Choroid plexus epithelial cell (primary cell): ENCODE results near the gene CALCB.

Source experiments
- DNase-seq: peaks from one replicate; pipeline ENCODE4 v3.0.0-alpha.2; 2010; ENCODE audit warnings: low read depth
- H3K4me3 ChIP-seq: 2 replicates; pipeline ENCODE4 v1.5.1; 2011; ENCODE audit warnings: low read depth, mild to moderate bottlenecking, control low read depth, low read length, moderate library complexity
- TF ChIP-seq, protein P1 (sequence below): conservative IDR thresholded peaks from 2 replicates; pipeline ENCODE4 v1.5.1; 2011; ENCODE audit warnings: low read depth, mild to moderate bottlenecking, control low read depth, inconsistent platforms, low read length, moderate library complexity

Gene CALCB

GRCh38 chr11:15118431-15118830, 45.0 kb downstream of the CALCB start:
- no peak overlapping the region for H3K4me3 ChIP-seq
- no peak for DNase-seq
- TF ChIP-seq, protein P1, sequence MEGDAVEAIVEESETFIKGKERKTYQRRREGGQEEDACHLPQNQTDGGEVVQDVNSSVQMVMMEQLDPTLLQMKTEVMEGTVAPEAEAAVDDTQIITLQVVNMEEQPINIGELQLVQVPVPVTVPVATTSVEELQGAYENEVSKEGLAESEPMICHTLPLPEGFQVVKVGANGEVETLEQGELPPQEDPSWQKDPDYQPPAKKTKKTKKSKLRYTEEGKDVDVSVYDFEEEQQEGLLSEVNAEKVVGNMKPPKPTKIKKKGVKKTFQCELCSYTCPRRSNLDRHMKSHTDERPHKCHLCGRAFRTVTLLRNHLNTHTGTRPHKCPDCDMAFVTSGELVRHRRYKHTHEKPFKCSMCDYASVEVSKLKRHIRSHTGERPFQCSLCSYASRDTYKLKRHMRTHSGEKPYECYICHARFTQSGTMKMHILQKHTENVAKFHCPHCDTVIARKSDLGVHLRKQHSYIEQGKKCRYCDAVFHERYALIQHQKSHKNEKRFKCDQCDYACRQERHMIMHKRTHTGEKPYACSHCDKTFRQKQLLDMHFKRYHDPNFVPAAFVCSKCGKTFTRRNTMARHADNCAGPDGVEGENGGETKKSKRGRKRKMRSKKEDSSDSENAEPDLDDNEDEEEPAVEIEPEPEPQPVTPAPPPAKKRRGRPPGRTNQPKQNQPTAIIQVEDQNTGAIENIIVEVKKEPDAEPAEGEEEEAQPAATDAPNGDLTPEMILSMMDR: no peak

- no peak for DNase-seq
- TF ChIP-seq, protein P1: no peak
- no peak overlapping the region for H3K4me3 ChIP-seq
Observed at GRCh38 chr11:15119352-15119751, 46.0 kb downstream of the CALCB start.

GRCh38 chr11:15119826-15120225, 46.4 kb downstream of the CALCB start:
- H3K4me3 ChIP-seq: no peak overlapping the region
- no peak for DNase-seq
- TF ChIP-seq, protein P1: no peak

- TF ChIP-seq, protein P1: no peak
- DNase-seq: peak; percentile 85
- H3K4me3 ChIP-seq: no peak overlapping the region
Observed at GRCh38 chr11:15123849-15124248, 50.5 kb downstream of the CALCB start.

DNA sequence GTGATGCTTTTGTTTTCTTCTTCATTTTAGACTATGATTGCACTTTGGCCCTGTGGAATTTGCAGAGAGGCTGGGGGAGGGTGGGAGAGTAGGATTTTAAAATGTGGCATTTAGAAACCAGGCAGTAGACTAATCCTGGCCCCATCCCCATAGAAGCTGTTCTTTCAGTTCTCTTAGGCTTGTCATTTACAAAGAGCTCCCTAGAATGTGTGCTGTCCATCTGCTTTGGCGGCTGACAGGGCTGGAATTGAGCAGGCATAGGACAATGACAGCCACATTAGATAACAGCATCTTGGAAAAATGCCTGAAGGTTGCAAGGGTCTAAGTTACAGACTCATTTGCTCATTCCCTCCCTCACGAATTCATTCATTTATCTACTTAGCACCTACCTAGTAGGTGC, 51.1 kb downstream of the CALCB start:
- DNase-seq: no peak
- H3K4me3 ChIP-seq: no peak overlapping the region
- TF ChIP-seq, protein P1: no peak

DNA sequence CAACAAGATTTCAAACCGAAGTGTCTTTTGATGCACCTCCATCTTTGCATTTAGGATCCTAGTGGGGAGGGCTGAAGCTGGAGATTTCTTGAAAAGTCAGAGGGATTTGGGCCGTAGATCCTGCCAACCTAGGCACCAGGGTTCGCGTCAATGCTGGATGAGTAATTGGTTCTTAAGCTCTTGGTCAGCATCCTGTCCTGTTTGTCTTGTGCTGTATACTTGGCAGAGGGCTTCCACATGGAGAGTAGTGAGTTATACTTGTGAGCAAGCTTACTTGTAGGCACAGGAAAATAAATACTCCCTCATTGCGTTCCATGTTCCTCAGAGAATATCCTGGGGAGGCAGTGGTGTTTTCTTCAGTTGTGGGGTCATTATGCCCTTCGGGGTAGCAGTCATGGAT, 53.9 kb downstream of the CALCB start:
- DNase-seq: peak; percentile 67
- H3K4me3 ChIP-seq: no peak overlapping the region
- TF ChIP-seq, protein P1: no peak
